PFSK-1 (cell line): ENCODE results near the gene KRTAP19-1.

Source experiments
- FOXP2 ChIP-seq: optimal IDR thresholded peaks from 2 replicates; pipeline ENCODE3; 2011; ENCODE audit warnings: borderline replicate concordance, control low read depth, inconsistent platforms; ENCODE audit not compliant: insufficient read depth; ENCODE audit errors: extremely low read length, extremely low read depth
- POLR2AphosphoS5 ChIP-seq: IDR thresholded peaks from 2 replicates; pipeline ENCODE4 v1.6.1; 2012; ENCODE audit warnings: low read depth, mild to moderate bottlenecking, control low read depth, low read length, moderate library complexity
- SIN3A ChIP-seq: IDR thresholded peaks from 2 replicates; pipeline ENCODE4 v1.6.1; 2012; ENCODE audit warnings: mild to moderate bottlenecking, low read length, moderate library complexity, borderline replicate concordance; ENCODE audit not compliant: insufficient read depth
- TAF1 ChIP-seq: IDR thresholded peaks from 2 replicates; pipeline ENCODE4 v1.6.1; 2012; ENCODE audit warnings: low read length, control low read depth, borderline replicate concordance; ENCODE audit not compliant: insufficient read depth
- TF ChIP-seq, protein P1 (sequence below), 2 experiments: IDR thresholded peaks; 2 replicates each; pipeline versions ENCODE4 v1.6.1 to v1.8.0; 2011 to 2012; ENCODE audit warnings: low read depth in 2 of 2, low read length in 2 of 2, control low read depth in 1 of 2, inconsistent platforms in 1 of 2, mild to moderate bottlenecking in 1 of 2, moderate library complexity in 1 of 2; ENCODE audit not compliant: insufficient read depth in 1 of 2

The KRTAP19-1 gene

DNA sequence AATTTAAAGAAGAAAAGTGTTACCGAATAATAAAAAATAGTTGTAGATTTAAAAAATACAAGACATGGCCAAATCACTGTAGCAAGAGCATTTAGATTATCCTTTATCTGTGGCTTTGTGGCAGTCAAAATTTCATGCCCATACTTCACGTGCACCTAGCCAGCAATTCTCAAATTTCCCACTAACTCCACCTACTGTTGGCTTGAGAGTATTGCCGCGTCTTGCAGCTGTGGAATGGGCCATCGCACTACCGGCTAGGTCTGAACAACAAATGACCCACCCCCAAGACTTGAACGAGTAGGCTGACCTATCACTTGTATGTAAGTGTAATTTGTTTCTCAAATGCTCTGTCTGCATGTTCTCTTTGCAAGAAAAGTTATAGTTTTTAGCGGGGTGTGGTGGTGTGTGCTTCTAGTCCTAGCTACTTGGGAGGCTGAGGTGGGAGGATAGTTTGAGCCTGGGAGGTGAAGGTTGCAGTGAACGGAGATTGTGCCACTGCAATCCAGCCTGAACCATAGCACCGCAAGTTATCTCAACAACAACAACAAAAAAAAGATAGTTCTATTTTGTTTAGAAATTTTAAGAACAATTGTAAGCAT, 46.0 kb downstream of the KRTAP19-1 start:
- TF ChIP-seq TAF1 (no peak), POLR2AphosphoS5 (no peak), SIN3A (no peak), FOXP2 (no peak)
- TF ChIP-seq, protein P1, sequence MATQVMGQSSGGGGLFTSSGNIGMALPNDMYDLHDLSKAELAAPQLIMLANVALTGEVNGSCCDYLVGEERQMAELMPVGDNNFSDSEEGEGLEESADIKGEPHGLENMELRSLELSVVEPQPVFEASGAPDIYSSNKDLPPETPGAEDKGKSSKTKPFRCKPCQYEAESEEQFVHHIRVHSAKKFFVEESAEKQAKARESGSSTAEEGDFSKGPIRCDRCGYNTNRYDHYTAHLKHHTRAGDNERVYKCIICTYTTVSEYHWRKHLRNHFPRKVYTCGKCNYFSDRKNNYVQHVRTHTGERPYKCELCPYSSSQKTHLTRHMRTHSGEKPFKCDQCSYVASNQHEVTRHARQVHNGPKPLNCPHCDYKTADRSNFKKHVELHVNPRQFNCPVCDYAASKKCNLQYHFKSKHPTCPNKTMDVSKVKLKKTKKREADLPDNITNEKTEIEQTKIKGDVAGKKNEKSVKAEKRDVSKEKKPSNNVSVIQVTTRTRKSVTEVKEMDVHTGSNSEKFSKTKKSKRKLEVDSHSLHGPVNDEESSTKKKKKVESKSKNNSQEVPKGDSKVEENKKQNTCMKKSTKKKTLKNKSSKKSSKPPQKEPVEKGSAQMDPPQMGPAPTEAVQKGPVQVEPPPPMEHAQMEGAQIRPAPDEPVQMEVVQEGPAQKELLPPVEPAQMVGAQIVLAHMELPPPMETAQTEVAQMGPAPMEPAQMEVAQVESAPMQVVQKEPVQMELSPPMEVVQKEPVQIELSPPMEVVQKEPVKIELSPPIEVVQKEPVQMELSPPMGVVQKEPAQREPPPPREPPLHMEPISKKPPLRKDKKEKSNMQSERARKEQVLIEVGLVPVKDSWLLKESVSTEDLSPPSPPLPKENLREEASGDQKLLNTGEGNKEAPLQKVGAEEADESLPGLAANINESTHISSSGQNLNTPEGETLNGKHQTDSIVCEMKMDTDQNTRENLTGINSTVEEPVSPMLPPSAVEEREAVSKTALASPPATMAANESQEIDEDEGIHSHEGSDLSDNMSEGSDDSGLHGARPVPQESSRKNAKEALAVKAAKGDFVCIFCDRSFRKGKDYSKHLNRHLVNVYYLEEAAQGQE (IDR thresholded peaks at IDR 0.05; ENCODE audit: insufficient read depth in 1 of 2, low read depth in 2 of 2, low read length in 2 of 2), result no peak

DNA sequence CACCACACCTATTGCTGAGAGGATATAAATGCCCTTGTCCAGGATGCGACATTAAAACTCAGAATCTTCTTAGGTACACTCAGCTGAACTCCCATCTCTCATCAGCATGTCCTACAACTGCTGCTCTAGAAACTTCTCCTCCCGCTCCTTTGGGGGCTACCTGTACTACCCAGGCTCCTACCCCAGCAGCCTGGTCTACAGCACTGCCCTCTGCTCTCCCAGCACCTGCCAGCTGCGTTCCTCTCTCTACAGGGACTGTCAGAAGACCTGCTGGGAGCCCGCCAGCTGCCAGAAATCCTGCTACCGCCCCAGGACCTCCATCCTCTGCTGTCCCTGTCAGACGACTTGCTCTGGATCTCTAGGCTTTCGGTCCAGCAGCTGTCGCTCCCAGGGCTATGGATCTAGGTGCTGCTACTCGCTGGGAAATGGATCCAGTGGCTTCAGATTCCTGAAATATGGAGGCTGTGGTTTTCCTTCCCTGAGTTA, 50.0 kb downstream of the KRTAP19-1 start, which contains the start of gene KRTAP13-4:
Gene KRTAP13-4, plus strand, starts transcription at position 51 of the 486 bp plus-strand sequence. Its CDS starts 56 bp downstream, at position 107.
- no peak for TF ChIP-seq FOXP2
- TF ChIP-seq POLR2AphosphoS5, result no peak
- TF ChIP-seq SIN3A, result no peak
- TF ChIP-seq, protein P1 (IDR thresholded peaks at IDR 0.05; ENCODE audit: insufficient read depth in 1 of 2, low read depth in 2 of 2, low read length in 2 of 2), result no peak
- no peak for TF ChIP-seq TAF1
